ENCODE data around the gene NFATC4.

NFATC4 gene

GRCh38 chr14:24409956-24410355 is 42.0 kb downstream of the NFATC4 start:
- no peak for DNase-seq (ENCODE audit: low read depth)

GRCh38 chr14:24411443-24412389 is 43.7 kb downstream of the NFATC4 start:
- peak; percentile 33 for DNase-seq (ENCODE audit: low read depth)

- no peak for DNase-seq (ENCODE audit: low read depth)
Observed at GRCh38 chr14:24414077-24414476, 46.1 kb downstream of the NFATC4 start.

GRCh38 chr14:24414732-24415420 is 46.9 kb downstream of the NFATC4 start:
- DNase-seq (ENCODE audit: low read depth) = no peak

- DNase-seq (ENCODE audit: low read depth) = no peak
Observed at GRCh38 chr14:24415421-24416253, 47.7 kb downstream of the NFATC4 start.

GRCh38 chr14:24416254-24416931 is 48.4 kb downstream of the NFATC4 start:
- DNase-seq (ENCODE audit: low read depth) = no peak

- no peak for DNase-seq (ENCODE audit: low read depth)
Observed at GRCh38 chr14:24416932-24417619, 49.1 kb downstream of the NFATC4 start.

GRCh38 chr14:24417832-24418491 is 50.0 kb downstream of the NFATC4 start:
- DNase-seq (ENCODE audit: low read depth) = no peak

- DNase-seq (ENCODE audit: low read depth) = no peak
Observed at GRCh38 chr14:24418492-24418873, 50.5 kb downstream of the NFATC4 start.

- no peak for DNase-seq (ENCODE audit: low read depth)
Observed at GRCh38 chr14:24422261-24422660, 54.3 kb downstream of the NFATC4 start.

GRCh38 chr14:24422694-24423601 is 55.0 kb downstream of the NFATC4 start:
- no peak for DNase-seq (ENCODE audit: low read depth)

GRCh38 chr14:24425704-24426103 is 57.7 kb downstream of the NFATC4 start:
- no peak for DNase-seq (ENCODE audit: low read depth)

GRCh38 chr14:24426150-24426911 is 58.3 kb downstream of the NFATC4 start:
- no peak for DNase-seq (ENCODE audit: low read depth)

- no peak for DNase-seq (ENCODE audit: low read depth)
Observed at GRCh38 chr14:24426912-24427536, 59.0 kb downstream of the NFATC4 start.

GRCh38 chr14:24427537-24428508 is 59.8 kb downstream of the NFATC4 start:
- DNase-seq (ENCODE audit: low read depth) = no peak

- no peak for DNase-seq (ENCODE audit: low read depth)
Observed at GRCh38 chr14:24428628-24429394, 60.8 kb downstream of the NFATC4 start.
